LNCaP clone FGC (cell line): Measurements from ENCODE around the gene CPLX1.

Source experiments
- DNase-seq: peaks from one replicate; pipeline ENCODE4 v3.0.0-alpha.2; 2011; ENCODE audit warnings: low read depth
- H3K4me3 ChIP-seq: 2 replicates; pipeline ENCODE4 v1.5.1; 2011; ENCODE audit warnings: mild to moderate bottlenecking, low read depth, low read length, control low read depth
- CTCF ChIP-seq: IDR thresholded peaks from 2 replicates; pipeline ENCODE4 v1.5.1; 2012; ENCODE audit warnings: mild to moderate bottlenecking; ENCODE audit not compliant: control insufficient read depth, insufficient read depth; ENCODE audit errors: extremely low read depth

The CPLX1 gene

GRCh38 chr4:786861-787300 lies 39.0 kb downstream of the CPLX1 start:
- no peak for TF ChIP-seq CTCF
- no peak for DNase-seq
- no peak overlapping the region for H3K4me3 ChIP-seq

DNA sequence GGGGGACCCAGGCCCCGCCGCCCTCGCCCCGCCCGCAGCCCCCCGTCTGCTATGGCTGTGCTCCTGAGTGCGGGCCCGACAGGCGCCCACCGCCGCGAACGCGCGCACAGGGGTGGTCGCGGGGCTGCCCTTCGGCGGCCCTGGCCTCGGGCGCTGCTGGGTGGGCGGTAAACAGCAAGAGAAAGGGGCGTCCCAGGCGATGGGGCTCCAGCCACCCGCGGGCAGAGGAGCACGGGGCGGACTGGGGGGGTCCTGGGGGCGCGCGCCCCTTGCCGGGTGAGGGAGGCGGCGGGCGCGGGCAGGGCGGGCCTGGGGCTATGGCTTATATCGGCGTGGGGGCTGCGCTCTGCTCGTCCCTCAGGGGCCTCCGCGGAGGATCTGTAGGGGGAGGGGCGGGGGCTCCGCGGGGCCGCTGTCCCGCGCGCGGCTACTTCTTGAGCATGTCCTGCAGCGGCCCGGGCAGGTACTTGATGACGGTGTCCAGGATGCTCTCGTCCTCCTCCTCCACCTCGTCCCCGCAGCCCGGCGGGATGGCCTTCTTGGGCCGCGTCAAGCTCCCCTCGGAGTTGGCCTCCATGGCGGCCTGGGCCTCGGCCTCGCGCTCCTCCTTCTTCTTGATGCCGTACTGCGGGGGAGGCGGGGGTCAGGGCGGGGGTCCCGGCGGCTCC lies 39.7 kb downstream of the CPLX1 start:
- no peak for DNase-seq
- no peak overlapping the region for H3K4me3 ChIP-seq
- no peak for TF ChIP-seq CTCF

DNA sequence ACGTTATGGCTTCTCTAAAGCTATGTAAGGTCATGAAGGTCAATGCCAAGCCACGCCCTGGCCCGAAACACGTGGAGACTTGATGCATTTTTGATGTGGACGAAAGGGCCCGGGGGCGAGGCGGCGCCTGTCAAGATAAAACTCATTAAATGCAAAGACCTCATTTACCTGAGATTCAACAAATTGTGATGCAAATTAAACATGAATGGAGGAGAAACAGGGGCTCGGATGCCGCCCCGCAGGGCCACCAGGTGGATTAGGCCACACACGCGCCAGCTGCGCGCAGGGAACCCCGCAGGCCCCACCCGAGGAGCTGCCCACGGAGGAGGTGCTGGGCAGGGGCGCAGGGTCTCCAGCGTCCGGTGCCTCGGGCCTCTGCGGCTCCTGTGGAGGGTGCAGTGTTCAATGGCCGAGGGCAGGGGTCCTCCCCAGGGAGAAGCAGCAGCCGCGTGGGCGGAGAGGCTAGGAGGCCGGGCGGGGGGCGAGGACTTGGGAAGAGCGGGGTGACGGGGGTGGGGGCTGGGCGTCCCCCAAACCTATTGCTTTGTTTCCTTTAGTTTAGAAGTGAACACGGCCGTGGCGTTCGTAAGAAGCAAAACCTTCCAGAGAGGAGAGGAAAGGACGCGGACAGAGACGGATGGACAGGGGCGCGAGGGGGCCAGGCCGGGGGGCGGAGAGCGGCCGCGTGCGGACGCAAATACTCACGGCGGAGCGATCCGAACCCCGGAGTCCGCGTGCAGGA lies 40.4 kb downstream of the CPLX1 start:
- DNase-seq = no peak
- H3K4me3 ChIP-seq = no peak overlapping the region
- no peak for TF ChIP-seq CTCF

- DNase-seq = no peak
- TF ChIP-seq CTCF = no peak
- H3K4me3 ChIP-seq = no peak overlapping the region
Measured at GRCh38 chr4:784401-785331, 41.3 kb downstream of the CPLX1 start.

DNA sequence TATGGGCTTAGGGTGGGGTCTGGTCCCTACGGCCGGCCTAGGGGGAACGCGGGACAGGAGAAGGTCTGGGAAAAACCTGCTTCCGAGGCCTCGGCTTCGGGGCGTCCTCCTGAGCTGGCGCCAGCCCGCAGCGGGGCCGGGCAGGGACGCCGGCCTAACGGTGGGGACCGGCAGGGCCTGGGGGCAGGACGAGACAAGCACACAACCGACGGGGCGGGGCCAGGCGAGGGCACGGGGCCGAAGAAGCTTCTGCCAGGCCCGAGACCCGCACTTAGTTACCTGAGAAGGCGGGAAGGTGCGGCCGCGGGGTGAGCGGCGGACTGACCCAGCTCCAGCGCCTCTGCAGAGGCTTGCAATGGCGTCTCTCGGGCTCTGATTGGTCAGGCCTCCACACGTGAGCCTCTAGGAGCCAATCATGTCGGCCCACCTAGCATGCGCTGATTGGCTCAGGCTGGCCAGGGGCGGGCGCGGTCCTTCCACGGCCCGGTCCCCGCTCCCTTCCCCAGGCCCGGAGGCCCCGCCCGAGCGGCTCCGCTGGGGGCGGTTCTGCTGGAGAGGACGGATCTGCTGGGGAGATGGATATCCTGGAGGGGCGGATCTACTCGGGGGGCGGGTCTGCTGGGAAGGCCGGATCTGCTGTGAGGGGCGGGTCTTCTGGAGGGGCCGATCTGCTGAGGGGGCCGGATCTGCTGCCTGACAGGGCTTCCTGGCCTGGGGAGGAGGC lies 44.3 kb downstream of the CPLX1 start:
- peak overlapping the region; percentile 98 for H3K4me3 ChIP-seq
- no peak for TF ChIP-seq CTCF
- peak; percentile 96 for DNase-seq
